GM21447 (cell line): ENCODE results near the gene DYSF.
"Not testable (repeated sequence)": the region's sequence is repeated elsewhere in the genome, so short reads cannot be mapped to it uniquely, and the experiment has no call there.

ENCODE experiments used
- ATAC-seq: cut with Tn5 transposase; IDR thresholded peaks from one replicate; pipeline ENCODE4 v1.9.1; 2021; ENCODE audit not compliant: unreplicated experiment

DYSF gene

DNA sequence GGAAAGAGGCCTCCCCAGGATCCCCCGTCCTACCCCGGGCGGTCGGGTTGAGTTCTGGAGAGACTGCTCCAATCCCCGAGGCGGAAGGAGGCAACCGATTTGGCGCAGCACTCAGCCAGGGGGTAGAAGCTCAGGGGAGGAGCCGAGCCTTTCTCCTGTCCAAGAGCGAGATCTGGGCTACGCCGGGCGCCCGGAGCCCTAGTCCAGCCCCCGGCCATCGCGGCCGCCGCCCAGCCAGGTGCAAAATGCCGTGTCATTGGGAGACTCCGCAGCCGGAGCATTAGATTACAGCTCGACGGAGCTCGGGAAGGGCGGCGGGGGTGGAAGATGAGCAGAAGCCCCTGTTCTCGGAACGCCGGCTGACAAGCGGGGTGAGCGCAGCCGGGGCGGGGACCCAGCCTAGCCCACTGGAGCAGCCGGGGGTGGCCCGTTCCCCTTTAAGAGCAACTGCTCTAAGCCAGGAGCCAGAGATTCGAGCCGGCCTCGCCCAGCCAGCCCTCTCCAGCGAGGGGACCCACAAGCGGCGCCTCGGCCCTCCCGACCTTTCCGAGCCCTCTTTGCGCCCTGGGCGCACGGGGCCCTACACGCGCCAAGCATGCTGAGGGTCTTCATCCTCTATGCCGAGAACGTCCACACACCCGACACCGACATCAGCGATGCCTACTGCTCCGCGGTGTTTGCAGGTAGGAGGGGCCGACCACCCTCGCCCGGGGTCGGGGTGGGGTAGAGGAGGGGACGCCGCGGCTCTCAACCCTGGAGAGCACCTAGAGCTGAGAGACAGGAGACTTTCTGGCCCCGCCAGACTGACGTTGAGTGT lies at the start of gene DYSF:
DYSF (plus strand) TSS at position 158 of the 817 bp plus-strand sequence.
- ATAC-seq = no peak

DNA sequence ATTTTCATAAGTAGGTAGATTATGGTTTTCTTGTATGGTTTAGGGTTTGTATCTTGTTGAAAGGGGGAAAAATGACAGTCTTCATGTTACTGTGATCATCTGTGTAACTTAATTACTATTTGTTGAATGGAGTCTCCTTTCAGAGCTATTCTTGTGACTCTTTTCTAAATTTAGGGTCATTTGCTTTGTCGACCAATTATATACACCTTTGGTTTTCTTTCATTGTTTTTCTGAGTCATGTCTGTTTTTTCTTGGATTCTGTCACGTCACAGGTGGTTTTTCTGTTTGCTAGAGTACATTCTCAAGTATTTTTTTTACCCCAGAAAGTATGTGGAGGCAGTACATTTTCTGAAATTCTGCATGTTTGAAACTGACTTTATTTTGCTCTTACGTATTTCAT lies 43.8 kb upstream of the DYSF start:
- no peak for ATAC-seq

DNA sequence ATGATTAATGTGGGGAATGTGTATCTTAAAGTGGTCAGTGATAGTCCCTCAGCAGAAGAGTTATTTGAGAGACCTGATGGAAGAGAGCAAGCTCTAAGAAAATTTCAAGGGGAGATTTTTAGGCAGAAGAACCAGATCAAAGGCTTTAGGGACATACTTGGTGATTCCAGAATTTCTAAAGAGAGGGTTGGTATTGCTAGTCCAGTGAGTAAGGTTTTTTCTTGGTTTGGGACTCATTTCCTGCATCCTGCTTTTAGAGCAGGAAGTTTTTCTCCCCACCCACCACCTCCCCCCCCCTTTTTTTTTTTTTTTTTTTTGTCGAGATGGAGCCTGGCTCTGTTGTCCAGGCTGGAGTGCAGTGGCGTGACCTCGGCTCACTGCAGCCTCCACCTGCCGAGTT lies 42.7 kb upstream of the DYSF start:
- ATAC-seq = no peak

DNA sequence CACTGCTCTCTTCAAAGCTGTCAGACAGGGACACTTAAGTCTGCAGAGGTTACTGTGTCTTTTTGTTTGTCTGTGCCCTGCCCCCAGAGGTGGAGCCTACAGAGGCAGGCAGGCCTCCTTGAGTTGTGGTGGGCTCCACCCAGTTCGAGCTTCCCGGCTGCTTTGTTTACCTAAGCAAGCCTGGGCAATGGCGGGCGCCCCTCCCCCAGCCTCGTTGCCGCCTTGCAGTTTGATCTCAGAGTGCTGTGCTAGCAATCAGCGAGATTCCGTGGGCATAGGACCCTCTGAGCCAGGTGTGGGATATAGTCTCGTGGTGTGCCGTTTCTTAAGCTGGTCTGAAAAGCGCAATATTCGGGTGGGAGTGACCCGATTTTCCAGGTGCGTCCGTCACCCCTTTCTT lies 36.5 kb upstream of the DYSF start:
- ATAC-seq = not testable (repeated sequence)

DNA sequence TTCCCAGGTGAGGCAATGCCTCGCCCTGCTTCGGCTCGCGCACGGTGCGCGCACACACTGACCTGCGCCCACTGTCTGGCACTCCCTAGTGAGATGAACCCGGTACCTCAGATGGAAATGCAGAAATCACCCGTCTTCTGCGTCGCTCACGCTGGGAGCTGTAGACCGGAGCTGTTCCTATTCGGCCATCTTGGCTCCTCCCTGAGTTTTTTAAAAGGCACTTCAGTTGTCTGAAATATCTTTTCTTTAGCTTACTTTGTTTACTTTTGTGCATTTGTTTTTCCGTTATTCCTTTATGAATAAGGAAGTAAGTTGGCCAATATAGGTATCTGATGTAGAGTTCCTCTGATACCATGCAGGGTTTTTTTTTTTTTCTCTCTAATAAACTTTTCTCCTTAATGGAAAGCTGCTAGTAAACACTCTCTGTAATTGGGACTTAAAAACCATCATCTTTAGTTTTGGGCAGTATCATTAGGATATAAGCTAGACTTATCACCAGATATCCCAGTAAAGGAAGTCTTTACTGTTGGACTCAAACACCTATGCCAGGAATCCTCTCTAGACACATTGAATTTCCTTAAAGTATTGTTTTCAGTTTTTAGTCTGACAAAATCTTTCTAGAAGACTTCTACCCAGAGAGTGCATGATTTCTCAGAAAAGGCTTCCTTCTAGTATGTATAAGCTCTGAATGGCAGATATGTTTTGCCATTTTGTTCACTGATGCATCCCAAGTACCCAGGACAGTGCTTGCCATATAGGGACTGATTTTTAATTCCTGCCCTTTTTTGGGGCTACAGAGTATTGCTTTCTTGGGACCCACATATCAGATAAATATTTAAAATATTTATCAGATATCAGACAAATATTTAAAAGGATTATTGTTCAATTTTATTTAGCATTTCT lies 35.8 kb upstream of the DYSF start:
- ATAC-seq = no peak

DNA sequence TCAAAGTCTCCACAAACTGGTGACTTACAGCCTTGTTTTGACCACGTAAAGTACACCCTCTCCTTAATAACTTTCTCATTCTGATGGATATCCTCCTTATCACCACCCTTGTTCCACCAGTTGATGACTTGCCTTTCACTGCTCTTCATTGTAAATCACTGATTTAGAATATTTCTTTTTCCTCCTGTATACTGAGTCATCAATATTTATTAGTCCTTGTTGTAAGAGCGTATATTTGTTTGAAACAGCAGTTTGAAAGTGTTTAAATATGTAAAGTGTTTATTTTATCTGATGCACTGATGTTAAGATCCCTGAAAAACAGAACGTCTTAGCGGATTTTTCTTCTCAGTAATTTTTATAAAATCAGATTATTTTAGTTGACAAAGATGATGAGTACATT lies 34.2 kb upstream of the DYSF start:
- no peak for ATAC-seq

DNA sequence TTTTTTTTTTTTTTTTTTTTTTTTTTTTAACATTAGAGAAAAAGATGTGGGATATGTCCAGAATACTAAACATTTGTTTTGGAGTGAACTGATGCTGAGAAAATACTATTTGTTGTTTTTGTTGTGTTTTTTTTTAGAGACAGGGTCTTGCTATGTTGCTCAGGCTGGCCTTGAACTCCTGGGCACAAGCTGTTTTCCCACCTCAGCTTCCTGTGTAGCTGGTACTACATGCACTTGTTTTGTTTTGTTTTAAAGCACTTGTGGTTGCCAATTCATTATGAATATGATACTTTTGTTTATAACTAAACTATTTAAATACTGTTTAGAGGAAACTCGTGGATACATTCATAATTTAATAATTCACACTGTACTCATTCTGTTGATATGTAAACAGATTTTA lies 33.4 kb upstream of the DYSF start:
- no peak for ATAC-seq

DNA sequence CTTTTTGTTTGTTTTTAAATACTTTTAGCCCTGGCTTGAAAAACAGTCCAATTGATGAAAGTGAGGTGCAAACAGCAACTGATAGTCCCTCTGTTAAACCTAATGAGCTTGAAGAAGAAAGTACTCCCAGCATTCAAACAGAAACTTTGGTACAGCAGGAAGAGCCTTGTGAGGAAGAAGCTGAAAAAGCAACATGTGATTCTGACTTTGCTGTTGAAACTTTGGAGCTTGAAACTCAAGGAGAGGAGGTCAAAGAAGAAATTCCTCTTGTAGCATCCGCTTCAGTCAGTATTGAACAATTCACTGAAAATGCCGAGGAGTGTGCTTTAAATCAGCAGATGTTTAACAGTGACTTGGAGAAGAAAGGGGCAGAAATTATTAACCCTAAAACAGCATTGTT lies 30.6 kb upstream of the DYSF start:
- ATAC-seq = no peak

DNA sequence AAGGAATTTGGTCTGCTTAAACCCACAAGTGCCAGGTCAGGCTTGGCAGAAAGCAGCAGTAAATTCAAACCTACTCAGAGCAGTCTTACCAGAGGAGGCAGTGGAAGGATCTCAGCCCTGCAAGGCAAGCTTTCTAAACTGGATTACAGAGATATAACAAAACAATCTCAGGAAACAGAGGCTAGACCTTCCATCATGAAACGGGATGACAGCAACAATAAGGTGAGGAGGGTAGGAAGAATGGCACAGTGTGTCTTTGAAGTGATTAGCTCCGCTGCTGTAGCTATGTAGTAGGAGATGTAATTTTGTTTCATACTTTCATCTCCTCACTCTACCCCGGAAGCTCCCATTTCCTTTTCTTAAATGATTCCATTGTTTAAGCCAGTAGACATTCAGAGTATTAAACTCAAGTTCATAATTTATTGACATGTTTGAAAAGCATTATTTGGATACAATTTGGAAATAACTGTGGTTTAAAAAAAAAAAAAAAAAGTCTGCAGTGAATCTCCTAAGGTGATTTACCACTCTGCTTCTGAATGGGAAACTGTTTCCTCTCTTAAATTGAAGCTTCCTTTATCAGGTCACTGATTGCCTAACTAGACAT lies 29.4 kb upstream of the DYSF start:
- no peak for ATAC-seq

DNA sequence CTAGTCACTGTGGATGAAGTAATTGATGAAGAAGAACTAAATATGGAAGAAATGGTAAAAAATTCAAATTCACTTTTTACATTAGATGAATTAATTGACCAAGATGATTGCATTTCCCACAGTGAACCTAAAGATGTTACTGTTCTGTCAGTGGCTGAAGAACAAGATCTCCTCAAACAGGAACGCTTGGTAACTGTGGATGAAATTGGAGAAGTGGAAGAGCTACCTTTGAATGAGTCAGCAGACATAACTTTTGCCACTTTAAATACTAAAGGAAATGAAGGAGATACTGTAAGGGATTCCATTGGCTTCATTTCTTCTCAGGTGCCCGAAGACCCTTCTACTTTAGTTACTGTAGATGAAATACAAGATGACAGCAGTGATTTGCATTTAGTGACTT lies 26.6 kb upstream of the DYSF start:
- ATAC-seq = no peak

DNA sequence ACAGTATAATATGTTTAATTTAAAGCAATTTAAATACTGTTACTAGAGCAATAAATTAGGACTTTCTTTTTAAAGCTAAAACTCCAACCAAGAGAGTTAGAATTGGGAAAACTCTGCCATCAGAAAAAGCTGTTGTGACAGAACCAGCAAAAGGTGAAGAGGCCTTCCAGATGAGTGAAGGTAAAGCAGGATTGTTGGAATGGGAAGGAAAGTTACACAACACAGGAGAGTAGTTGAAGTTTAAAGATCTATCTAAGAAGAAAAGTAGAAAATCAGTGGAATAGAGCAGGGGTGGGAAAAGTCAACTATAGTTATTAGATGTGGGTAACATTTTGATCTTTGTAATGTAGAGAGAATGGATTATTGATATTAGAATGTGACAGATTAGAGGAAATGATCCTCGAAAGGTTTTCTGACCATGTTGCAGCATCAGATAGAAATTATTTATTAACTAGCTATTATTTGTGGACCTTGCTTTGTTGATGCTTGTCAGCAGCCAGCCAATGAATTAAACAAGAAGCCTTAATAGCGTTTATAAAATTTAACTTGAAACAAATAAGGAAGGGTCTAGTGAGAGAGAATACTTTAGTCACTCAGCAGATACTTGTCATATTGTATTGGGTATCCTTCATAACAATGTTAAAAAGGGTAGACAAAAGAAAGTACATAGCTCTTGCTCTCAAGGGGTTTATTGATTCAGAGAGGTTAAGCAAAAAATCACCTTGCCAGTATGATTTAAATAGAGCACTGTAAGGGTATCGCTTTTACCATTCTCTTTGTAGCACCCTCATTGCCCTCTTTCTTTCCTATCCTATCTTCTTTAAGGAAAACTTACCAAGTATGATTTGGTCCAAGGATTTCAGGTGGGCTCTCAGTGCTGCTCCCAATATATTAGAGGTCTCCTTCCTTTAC lies 24.6 kb upstream of the DYSF start:
- no peak for ATAC-seq

DNA sequence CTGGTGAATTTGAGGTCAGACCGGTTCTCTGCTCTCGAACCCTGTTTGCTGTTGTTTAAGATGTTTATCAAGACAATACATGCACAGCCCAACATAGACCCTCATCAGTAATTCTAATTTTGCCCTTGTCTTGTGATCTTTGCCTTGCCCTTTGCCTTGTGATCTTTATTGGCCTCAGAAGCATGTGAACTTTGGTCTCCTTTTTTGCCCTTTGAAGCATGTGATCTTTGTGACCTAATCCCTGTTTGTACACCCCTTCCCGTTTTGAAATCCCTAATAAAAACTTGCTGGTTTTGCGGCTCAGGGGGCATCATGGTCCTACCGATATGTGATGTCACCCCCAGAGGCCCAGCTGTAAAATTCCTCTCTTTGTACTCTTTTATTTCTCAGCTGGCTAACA lies 8.2 kb upstream of the DYSF start:
- ATAC-seq = not testable (repeated sequence)

DNA sequence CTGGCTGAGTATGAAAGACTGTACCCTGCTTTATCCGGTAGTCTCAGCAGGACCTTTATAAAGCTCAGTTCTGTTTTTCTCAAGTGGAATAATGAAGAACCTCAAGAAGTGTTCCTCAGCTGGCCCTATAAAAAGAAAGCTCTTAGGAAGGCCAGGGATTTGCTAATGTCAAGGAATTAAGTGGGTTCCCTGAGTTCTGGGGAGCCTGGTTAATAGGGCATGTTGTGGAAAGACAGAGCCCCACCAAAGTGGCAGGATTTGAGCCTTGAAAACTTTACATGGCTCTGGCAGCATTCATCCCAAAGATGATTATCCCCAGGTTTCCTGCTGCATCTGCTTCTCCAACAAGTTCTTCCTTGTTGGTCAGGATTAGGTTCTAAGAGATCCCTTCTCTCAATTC lies 6.9 kb upstream of the DYSF start:
- ATAC-seq = no peak

DNA sequence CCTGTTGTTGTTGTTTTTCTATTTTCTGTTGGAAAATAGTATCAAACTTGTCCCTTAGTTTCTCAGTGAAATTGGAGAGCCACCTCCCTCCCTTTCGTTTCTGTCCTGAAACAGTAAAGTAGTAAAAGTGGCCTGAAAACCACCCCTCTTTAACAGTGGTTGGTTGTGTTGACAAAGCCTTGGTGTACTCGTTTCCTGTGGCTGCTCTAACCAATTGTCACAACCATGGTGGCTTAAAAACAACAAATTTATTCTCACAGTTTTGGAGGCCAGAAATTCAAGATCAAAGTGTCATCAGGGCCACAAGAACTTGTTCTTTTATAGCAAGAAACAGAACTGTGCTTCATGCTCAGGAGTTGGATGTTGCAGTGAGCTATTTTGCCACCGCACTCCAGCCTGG lies 4.0 kb upstream of the DYSF start:
- ATAC-seq = no peak

DNA sequence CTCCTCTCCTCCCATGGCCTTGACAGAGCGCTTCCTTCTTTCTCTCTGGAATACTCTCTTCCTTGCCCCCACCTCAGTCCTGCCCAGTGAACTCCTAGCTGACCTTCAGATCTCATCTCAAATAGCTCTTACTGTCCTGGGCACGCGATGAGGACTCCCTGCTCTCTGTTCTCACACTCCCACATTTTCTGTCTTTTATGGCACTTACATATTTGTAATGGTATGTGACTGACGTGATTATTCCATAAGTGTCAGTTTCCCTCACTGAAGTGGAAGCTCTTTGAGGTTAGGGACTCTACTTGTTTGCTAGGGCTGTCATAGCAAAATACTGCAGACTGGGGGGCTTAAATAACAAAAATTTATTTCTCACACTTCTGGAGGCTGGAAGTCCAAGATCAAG lies 1.7 kb upstream of the DYSF start:
- ATAC-seq = no peak

DNA sequence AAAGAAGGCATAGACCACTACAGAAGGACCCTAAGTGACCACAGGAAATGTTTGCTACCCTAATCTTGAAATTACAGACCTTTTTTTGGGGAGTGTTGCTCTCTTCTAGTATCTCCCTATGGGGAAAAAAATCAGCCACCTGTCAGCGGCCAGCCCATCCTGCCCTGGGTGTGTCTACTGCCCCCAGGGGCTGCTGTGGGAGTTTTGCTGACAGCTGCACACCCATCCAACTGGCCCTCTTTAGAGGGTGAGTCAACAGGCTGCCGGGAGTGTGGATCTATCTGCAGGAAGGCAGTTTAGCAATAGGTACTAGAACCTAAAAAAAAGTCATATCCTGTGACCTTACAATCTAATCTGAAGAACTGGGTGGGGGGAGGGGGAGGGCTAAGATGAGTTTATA lies 796 bp upstream of the DYSF start:
- ATAC-seq = no peak

DNA sequence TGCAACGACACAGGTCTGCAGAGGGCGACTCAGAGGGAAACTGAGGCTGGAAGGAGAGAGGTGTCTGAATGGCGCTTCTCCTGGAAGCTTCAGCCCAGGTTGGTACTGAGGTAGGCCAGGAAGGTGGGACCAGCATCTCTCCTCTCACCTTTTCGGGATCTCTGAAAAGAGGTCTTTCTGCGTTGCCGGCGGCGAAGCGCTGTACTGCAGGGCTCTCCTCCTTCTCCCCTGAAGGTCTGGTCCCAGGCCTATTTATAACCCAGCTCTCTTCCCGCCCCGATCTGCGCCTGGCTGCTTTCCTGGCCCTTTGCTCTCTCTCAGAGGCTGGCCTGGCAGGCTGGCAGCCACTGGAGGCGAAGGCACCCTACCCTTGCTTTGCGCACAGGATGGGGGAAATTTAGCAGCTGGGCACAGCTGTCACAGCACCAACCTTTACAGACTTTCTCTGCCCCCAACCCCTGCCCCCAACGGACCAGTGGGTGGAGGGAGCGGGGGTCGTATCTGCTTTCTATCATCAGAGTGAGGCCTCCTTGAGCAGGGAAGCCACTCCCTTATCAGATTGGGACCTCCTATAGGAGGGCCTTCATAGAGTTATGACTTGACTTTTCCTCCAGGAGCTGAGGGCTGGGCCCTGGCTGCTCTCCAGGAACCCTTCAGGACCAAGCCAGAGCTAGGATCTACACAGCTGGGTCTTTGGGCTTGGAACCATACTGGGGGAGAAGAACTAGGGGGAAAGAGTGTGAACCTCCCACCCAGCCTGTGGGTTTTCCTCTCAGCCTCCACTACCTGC lies 1.1 kb downstream of the DYSF start:
- ATAC-seq = no peak

DNA sequence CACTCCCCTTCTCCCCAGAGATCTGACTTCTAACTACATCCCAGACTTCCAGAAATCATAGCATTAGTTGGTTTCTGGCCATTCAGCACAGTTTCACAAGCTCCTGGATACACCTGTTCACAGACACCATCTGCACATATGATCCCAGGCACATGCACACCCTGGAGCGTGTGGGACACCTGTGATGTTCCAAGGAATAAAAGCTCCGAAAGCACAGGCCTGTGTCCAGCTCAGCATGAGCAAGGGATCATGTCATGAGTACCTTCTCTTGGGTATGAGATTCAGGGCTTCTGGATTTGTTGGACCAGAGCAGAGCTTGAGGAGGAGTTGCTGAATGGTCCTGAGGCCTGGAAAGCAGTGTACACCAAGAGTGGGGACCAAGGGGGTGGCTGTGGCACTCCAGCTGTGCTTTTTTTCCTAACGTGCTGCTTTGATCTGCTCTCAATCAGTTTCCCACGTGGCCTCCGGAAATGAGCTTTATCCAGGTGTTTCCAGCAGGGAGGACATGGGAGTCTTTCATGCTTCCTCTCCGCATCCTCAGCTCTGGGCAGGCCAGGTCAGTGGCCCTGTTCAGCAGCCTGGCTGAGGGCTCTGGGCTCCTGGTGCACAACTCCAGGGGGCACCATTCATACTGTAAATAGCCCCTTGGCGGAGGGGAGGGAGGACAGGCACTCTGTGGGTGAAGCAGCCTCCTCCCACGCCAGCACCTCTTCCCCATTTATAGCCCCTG lies 1.8 kb downstream of the DYSF start:
- no peak for ATAC-seq
